Naive B cell (primary cell): ENCODE measurements around the gene OPCML. TPM values are rescaled to one million over a fixed set of nuclear protein-coding genes. Genes with fewer than 3 reads are reported as not detected.

Experiments
- ATAC-seq, 2 donors: fragments of 150-1000 bp; cut with Tn5 transposase; 2 replicates each; pipeline ENCODE4 v1.10.0; 2021; ENCODE audit warnings: low read depth in 2 of 2, mild to moderate bottlenecking in 2 of 2, moderate library complexity in 2 of 2
- DNase-seq: peaks from one replicate; pipeline ENCODE4 v3.0.0; 2022
- H3K27ac Mint-ChIP-seq, 6 donors: one replicate each; pipeline ENCODE4 v1.8.0; 2020 to 2022; ENCODE audit warnings: mild to moderate bottlenecking in 6 of 6, mixed read lengths in 6 of 6, moderate library complexity in 5 of 6, inconsistent platforms in 2 of 6
- H3K27me3 Mint-ChIP-seq, 3 donors: one replicate each; pipeline ENCODE4 v1.8.0; 2021 to 2022; ENCODE audit warnings: mixed read lengths in 3 of 3, mild to moderate bottlenecking in 1 of 3
- H3K36me3 Mint-ChIP-seq, 2 donors: one replicate each; pipeline ENCODE4 v1.8.0; 2020 to 2022; ENCODE audit warnings: mixed read lengths in 2 of 2, inconsistent platforms in 1 of 2, mild to moderate bottlenecking in 1 of 2
- H3K4me1 Mint-ChIP-seq, 3 donors: one replicate each; pipeline ENCODE4 v1.8.0; 2020 to 2022; ENCODE audit warnings: mixed read lengths in 3 of 3, inconsistent platforms in 1 of 3, mild to moderate bottlenecking in 1 of 3, moderate library complexity in 1 of 3
- H3K4me3 Mint-ChIP-seq, 8 donors: one replicate each; pipeline ENCODE4 v1.8.0; 2020 to 2022; ENCODE audit warnings: mild to moderate bottlenecking in 8 of 8, mixed read lengths in 8 of 8, moderate library complexity in 8 of 8, inconsistent platforms in 2 of 8
- H3K9me3 Mint-ChIP-seq, 7 donors: one replicate each; pipeline ENCODE4 v1.8.0; 2020 to 2022; ENCODE audit warnings: mixed read lengths in 7 of 7, mild to moderate bottlenecking in 5 of 7, inconsistent platforms in 2 of 7, moderate library complexity in 1 of 7
- polyA plus RNA-seq, 6 donors: library from polyadenylated mRNA; unstranded; fragments of 300-500 nt; fragmentation: Illumina TruSeq; gene quantifications; one replicate each; pipeline ENCODE4 v1.2.3, GENCODE V29; 2021; ENCODE audit warnings: low read depth in 6 of 6

OPCML gene
- polyA plus RNA-seq, 6 donors from 2014 or later = not detected

GRCh38 chr11:133413703-133414102, 118.6 kb downstream of the OPCML start:
- H3K36me3 Mint-ChIP-seq = no peaks in the 10 kb centered on the region

GRCh38 chr11:133409799-133410198, 122.5 kb downstream of the OPCML start:
- H3K27me3 Mint-ChIP-seq = peaks cover 0 to 6% (median 4%) of the 10 kb centered on the region in 3 donors
- H3K9me3 Mint-ChIP-seq = peaks cover 0 to 9% (median 0%) of the 10 kb centered on the region in 7 donors
- no peaks in the 10 kb centered on the region for H3K36me3 Mint-ChIP-seq
- H3K4me3 Mint-ChIP-seq = no peak overlapping the region
- DNase-seq = no peak
- peak overlapping the region in 1 of 6 donors; percentile 7 for H3K27ac Mint-ChIP-seq
- no peaks in the 10 kb centered on the region for H3K4me1 Mint-ChIP-seq
- no peak for ATAC-seq

More at GRCh38 chr11:133413703-133414102, 118.6 kb downstream of the OPCML start:
- Mint-ChIP-seq H3K9me3 (peaks cover 0 to 7% (median 1%) of the 10 kb centered on the region in 7 donors), H3K27ac (no peak overlapping the region), H3K27me3 (peaks cover 0 to 6% (median 4%) of the 10 kb centered on the region in 3 donors), H3K4me1 (no peaks in the 10 kb centered on the region), H3K4me3 (no peak overlapping the region)
- DNase-seq (no peak), ATAC-seq (no peak)

DNA sequence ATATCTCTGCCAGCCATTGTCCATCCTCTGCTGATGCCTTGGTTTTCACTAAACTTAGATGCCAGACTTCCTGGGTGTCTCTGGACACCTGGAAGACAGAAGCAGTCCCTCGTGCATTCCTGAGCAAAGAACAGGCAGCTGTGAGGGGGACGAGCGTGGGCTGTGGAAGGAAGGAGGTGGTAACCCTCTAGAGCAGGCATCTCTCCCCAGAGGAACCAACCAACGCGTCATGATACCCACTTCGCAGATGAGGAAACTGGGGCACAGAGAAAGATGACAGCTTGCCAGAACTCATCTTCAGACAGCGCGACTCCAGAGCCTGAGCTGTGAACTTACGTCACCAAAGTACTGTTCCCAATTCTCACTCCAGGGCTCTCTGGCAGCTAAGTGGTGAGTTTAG, 123.4 kb downstream of the OPCML start:
- DNase-seq (no peak), ATAC-seq (no peak)
- H3K9me3 Mint-ChIP-seq = peaks cover 0 to 15% (median 5%) of the 10 kb centered on the region in 7 donors
- H3K4me1 Mint-ChIP-seq = no peaks in the 10 kb centered on the region
- peaks cover 0 to 6% (median 4%) of the 10 kb centered on the region in 3 donors for H3K27me3 Mint-ChIP-seq
- H3K27ac Mint-ChIP-seq = no peak overlapping the region
- H3K36me3 Mint-ChIP-seq = no peaks in the 10 kb centered on the region
- H3K4me3 Mint-ChIP-seq = no peak overlapping the region

- ATAC-seq = no peak
- Mint-ChIP-seq H3K36me3 (no peaks in the 10 kb centered on the region), H3K4me3 (no peak overlapping the region), H3K9me3 (peaks cover 0 to 16% (median 5%) of the 10 kb centered on the region in 7 donors), H3K4me1 (no peaks in the 10 kb centered on the region), H3K27ac (no peak overlapping the region), H3K27me3 (peaks cover 0 to 6% (median 4%) of the 10 kb centered on the region in 3 donors)
- DNase-seq = no peak
These were observed 123.9 kb downstream of the OPCML start for GRCh38 chr11:133408402-133408801.

DNA sequence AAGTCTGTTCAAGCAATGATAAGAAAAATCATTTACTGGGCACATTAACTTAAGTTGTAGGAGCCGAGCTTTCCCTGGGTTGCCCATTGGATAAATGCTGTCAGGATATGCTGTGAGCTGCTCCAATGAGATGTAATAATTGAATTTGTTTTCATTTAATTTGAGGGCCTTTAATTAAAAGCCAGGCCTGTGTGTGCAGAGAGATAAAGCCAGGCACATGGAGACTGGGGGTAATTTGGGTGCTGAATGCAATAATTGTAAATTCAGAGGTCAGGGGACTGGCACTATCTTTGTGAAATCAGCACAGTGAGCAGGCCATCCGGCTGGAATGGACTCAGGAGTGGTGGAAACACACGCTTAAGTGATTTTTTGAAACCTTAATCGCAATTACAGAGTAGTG, 125.8 kb downstream of the OPCML start:
- Mint-ChIP-seq H3K4me3 (no peak overlapping the region), H3K36me3 (no peaks in the 10 kb centered on the region), H3K27me3 (peaks cover 0 to 4% (median 0%) of the 10 kb centered on the region in 3 donors), H3K9me3 (peaks cover 0 to 16% (median 5%) of the 10 kb centered on the region in 7 donors), H3K27ac (no peak overlapping the region), H3K4me1 (no peaks in the 10 kb centered on the region)
- no peak for DNase-seq
- no peak for ATAC-seq

GRCh38 chr11:133403900-133404299, 128.4 kb downstream of the OPCML start:
- Mint-ChIP-seq H3K9me3 (peaks cover 0 to 16% (median 5%) of the 10 kb centered on the region in 7 donors), H3K4me1 (no peaks in the 10 kb centered on the region), H3K4me3 (no peak overlapping the region), H3K36me3 (no peaks in the 10 kb centered on the region), H3K27me3 (no peaks in the 10 kb centered on the region), H3K27ac (no peak overlapping the region)
- ATAC-seq (no peak), DNase-seq (no peak)

GRCh38 chr11:133402551-133402950, 129.8 kb downstream of the OPCML start:
- H3K4me1 Mint-ChIP-seq = no peaks in the 10 kb centered on the region
- no peaks in the 10 kb centered on the region for H3K36me3 Mint-ChIP-seq
- H3K27me3 Mint-ChIP-seq = no peaks in the 10 kb centered on the region
- H3K4me3 Mint-ChIP-seq = no peak overlapping the region
- ATAC-seq (no peak), DNase-seq (no peak)
- peaks cover 0 to 16% (median 5%) of the 10 kb centered on the region in 7 donors for H3K9me3 Mint-ChIP-seq
- no peak overlapping the region for H3K27ac Mint-ChIP-seq

DNA sequence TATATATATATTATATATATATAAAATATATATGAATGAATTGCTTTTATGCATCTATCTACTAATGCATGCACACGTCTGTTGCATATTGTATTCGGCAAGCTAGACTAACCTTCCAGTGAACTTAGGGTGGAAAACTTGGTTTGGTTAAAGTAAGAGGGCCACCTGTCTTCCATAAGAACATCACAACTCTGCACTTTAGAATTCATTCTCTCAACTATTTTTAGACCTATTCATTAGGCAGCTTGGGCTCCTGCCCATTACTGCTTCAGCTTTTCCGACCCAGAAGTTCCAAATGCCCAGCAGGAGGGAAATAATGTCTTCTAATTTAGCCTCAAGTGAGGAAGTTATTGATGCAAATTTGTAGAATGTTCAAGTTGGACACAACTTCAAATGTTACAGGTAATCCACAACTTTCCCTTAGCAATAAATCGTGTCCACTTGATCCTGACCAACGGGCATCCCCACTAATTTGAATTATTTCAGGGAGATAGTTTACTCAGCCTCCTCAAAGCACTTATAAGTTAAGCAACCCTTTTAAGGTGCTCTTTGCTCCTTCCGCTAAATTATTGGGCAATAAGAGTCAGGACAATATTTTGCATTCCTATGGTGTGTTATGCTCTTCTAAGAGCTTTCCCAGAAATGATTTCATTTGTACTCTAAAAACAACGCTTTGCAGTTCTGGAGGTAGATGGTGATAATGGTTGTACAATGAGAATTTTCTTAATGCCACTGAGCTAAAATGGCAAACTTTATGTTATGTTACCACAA, 132.3 kb downstream of the OPCML start:
- no peak for DNase-seq
- Mint-ChIP-seq H3K4me3 (no peak overlapping the region), H3K27me3 (no peaks in the 10 kb centered on the region), H3K4me1 (no peaks in the 10 kb centered on the region), H3K9me3 (peaks cover 0 to 8% (median 2%) of the 10 kb centered on the region in 7 donors), H3K36me3 (no peaks in the 10 kb centered on the region), H3K27ac (no peak overlapping the region)
- ATAC-seq = no peak

DNA sequence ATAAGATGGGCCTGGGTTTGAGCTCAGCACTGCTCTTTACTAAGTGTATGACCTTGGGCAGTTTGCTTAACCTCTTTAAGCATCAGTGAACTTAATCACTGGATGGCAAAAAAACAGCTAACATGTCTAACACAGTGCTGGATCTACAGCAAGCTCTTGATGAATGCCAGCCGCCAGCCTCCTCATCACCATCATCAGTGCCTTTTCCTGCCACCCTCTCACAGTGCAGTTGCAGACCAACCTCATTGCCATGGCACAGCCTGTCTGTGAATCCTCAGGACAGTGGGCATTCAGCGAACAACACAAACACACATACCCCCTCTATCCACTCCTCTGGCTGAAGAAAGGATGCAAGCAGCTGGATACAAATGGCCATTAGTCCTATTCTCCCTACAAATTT, 133.0 kb downstream of the OPCML start:
- Mint-ChIP-seq H3K36me3 (no peaks in the 10 kb centered on the region), H3K4me3 (no peak overlapping the region), H3K4me1 (no peaks in the 10 kb centered on the region), H3K9me3 (peaks cover 0 to 10% (median 2%) of the 10 kb centered on the region in 7 donors), H3K27ac (no peak overlapping the region), H3K27me3 (no peaks in the 10 kb centered on the region)
- no peak for DNase-seq
- ATAC-seq = no peak

DNA sequence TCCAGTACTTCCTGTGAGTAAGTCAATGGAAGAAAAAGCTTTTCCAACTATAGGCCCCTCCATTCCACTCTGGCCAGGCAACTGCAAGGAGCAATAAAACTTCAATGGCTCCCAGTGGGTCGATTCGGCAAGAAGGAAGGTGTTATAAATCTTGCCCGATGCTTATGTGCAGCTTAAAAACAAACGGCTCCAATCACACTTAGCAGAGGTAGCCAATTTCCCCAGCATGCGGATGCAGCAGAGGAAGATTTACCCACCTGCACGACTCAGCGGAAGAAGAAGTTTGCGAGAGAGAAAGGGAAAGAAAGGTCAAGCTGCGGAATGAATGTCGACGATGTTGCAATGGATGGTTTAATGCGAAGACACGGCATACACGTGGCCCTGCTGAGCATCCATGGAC, 141.5 kb downstream of the OPCML start:
- Mint-ChIP-seq H3K4me1 (no peaks in the 10 kb centered on the region), H3K27me3 (peaks cover 0 to 4% (median 0%) of the 10 kb centered on the region in 3 donors), H3K36me3 (no peaks in the 10 kb centered on the region), H3K27ac (no peak overlapping the region), H3K9me3 (peaks cover 0 to 9% (median 2%) of the 10 kb centered on the region in 7 donors), H3K4me3 (no peak overlapping the region)
- DNase-seq (no peak), ATAC-seq (no peak)

- no peak for DNase-seq
- Mint-ChIP-seq H3K4me3 (no peak overlapping the region), H3K36me3 (no peaks in the 10 kb centered on the region), H3K27ac (no peak overlapping the region), H3K9me3 (peaks cover 0 to 4% (median 3%) of the 10 kb centered on the region in 7 donors), H3K4me1 (no peaks in the 10 kb centered on the region), H3K27me3 (peaks cover 0 to 8% (median 0%) of the 10 kb centered on the region in 3 donors)
- ATAC-seq = no peak
These were observed 143.2 kb downstream of the OPCML start for GRCh38 chr11:133388975-133389568.

GRCh38 chr11:133388260-133388659, 144.0 kb downstream of the OPCML start:
- H3K27ac Mint-ChIP-seq = no peak overlapping the region
- H3K36me3 Mint-ChIP-seq = no peaks in the 10 kb centered on the region
- DNase-seq (no peak), ATAC-seq (no peak)
- no peak overlapping the region for H3K4me3 Mint-ChIP-seq
- peaks cover 0 to 2% (median 0%) of the 10 kb centered on the region in 3 donors for H3K4me1 Mint-ChIP-seq
- peaks cover 0 to 8% (median 4%) of the 10 kb centered on the region in 3 donors for H3K27me3 Mint-ChIP-seq
- peaks cover 0 to 4% (median 0%) of the 10 kb centered on the region in 7 donors for H3K9me3 Mint-ChIP-seq

DNA sequence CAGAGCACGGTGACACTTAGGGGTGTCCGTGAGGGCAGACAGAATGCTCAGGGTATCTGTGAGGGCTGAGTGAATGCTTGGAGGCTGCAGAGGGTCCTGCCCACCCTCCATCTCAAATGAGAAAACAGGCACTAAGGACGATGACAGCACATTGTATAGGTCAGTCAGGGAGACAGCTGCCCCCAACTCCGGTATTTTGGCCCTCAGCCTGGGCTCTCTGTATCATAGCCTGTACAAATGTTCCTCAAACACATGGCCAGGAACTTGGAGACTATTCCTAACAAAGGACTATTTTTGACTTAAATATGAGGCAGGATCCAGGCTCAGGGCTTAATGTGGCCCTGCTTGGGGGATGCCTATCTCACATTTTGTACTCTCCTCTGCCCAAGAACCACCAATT, 145.4 kb downstream of the OPCML start:
- peaks cover 0 to 8% (median 8%) of the 10 kb centered on the region in 3 donors for H3K27me3 Mint-ChIP-seq
- H3K4me3 Mint-ChIP-seq = no peak overlapping the region
- peaks cover 0 to 5% (median 0%) of the 10 kb centered on the region in 7 donors for H3K9me3 Mint-ChIP-seq
- DNase-seq = no peak
- H3K4me1 Mint-ChIP-seq = peaks cover 0 to 5% (median 0%) of the 10 kb centered on the region in 3 donors
- no peaks in the 10 kb centered on the region for H3K36me3 Mint-ChIP-seq
- H3K27ac Mint-ChIP-seq = no peak overlapping the region
- no peak for ATAC-seq

GRCh38 chr11:133386262-133386661, 146.0 kb downstream of the OPCML start:
- Mint-ChIP-seq H3K4me1 (peaks cover 0 to 5% (median 0%) of the 10 kb centered on the region in 3 donors), H3K27ac (no peak overlapping the region), H3K4me3 (no peak overlapping the region), H3K9me3 (peaks cover 0 to 5% (median 0%) of the 10 kb centered on the region in 7 donors), H3K36me3 (no peaks in the 10 kb centered on the region), H3K27me3 (peaks cover 0 to 8% (median 8%) of the 10 kb centered on the region in 3 donors)
- ATAC-seq (no peak), DNase-seq (no peak)
